Measurements from ENCODE around the gene CSTA.

The CSTA gene

DNA sequence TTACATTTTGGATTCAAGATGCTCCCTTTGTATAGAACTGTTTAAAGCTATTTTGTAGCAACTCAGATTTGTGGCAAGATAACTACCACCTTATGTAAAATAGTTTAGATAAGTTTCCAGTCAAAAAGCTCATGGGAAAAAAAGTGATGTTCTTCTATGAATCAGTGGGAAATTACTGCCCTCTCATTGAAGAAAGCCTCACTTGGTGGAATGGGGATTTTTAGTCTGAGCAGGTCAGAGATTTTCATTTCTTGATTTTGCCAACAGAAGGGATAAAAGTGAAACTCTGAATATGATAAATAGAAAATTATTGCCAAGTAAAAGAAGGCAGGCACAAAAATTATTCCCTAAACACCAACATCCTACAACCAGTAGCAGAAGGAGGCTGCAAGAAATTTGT lies 25.8 kb upstream of the CSTA start:
- TF ChIP-seq CEBPB (IDR thresholded peaks at IDR 0.05) (no peak), EP300 (IDR thresholded peaks at IDR 0.05; ENCODE audit: borderline replicate concordance) (no peak), FOXM1 (IDR thresholded peaks at IDR 0.05; ENCODE audit: borderline replicate concordance, low read depth) (no peak), ZBTB7A (IDR thresholded peaks at IDR 0.05; ENCODE audit: low read depth) (no peak), TAF1 (IDR thresholded peaks at IDR 0.05; ENCODE audit: low read depth) (no peak), RAD21 (IDR thresholded peaks at IDR 0.05; ENCODE audit: low read depth) (no peak), TCF12 (IDR thresholded peaks at IDR 0.05; ENCODE audit: low read depth) (no peak), YY1 (IDR thresholded peaks at IDR 0.05; ENCODE audit: low read depth) (no peak), EGR1 (IDR thresholded peaks at IDR 0.05) (no peak), TEAD4 (IDR thresholded peaks at IDR 0.05) (no peak), NFIC (IDR thresholded peaks at IDR 0.05) (no peak), CREB1 (IDR thresholded peaks at IDR 0.05; ENCODE audit: low read depth) (no peak)
- TF ChIP-seq, protein P1, sequence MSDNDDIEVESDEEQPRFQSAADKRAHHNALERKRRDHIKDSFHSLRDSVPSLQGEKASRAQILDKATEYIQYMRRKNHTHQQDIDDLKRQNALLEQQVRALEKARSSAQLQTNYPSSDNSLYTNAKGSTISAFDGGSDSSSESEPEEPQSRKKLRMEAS (IDR thresholded peaks at IDR 0.05) = no peak
- TF ChIP-seq, protein P2, sequence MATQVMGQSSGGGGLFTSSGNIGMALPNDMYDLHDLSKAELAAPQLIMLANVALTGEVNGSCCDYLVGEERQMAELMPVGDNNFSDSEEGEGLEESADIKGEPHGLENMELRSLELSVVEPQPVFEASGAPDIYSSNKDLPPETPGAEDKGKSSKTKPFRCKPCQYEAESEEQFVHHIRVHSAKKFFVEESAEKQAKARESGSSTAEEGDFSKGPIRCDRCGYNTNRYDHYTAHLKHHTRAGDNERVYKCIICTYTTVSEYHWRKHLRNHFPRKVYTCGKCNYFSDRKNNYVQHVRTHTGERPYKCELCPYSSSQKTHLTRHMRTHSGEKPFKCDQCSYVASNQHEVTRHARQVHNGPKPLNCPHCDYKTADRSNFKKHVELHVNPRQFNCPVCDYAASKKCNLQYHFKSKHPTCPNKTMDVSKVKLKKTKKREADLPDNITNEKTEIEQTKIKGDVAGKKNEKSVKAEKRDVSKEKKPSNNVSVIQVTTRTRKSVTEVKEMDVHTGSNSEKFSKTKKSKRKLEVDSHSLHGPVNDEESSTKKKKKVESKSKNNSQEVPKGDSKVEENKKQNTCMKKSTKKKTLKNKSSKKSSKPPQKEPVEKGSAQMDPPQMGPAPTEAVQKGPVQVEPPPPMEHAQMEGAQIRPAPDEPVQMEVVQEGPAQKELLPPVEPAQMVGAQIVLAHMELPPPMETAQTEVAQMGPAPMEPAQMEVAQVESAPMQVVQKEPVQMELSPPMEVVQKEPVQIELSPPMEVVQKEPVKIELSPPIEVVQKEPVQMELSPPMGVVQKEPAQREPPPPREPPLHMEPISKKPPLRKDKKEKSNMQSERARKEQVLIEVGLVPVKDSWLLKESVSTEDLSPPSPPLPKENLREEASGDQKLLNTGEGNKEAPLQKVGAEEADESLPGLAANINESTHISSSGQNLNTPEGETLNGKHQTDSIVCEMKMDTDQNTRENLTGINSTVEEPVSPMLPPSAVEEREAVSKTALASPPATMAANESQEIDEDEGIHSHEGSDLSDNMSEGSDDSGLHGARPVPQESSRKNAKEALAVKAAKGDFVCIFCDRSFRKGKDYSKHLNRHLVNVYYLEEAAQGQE (IDR thresholded peaks at IDR 0.05; ENCODE audit: low read depth) = no peak
- TF ChIP-seq, protein P3, sequence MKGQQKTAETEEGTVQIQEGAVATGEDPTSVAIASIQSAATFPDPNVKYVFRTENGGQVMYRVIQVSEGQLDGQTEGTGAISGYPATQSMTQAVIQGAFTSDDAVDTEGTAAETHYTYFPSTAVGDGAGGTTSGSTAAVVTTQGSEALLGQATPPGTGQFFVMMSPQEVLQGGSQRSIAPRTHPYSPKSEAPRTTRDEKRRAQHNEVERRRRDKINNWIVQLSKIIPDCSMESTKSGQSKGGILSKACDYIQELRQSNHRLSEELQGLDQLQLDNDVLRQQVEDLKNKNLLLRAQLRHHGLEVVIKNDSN (IDR thresholded peaks at IDR 0.05) = no peak

DNA sequence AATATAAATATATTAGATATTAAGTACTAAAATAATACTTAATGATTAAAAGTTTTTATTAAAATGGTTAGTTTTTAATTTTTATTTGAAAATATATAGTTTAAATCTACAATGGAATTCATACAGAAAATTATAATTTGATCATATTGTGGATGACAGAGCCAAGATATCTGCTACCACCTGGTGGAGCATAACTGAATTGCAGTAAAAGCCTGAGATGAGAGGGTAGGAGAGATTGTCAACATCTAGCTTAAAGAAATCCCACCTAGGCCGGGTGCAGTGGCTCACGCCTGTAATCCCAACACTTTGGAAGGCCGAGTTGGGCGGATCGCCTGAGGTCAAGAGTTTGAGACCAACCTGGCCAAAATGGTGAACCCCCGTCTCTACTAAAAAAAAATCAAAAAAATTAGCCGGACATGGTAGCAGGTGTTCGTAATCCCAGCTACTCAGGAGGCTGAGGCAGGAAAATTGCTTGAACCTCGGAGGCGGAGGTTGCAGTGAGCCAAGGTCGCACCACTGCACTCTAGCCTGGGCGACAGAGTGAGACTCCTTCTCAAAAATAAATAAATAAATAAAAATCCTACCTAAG lies 25.1 kb upstream of the CSTA start:
- TF ChIP-seq YY1 (IDR thresholded peaks at IDR 0.05; ENCODE audit: low read depth) (no peak), RAD21 (IDR thresholded peaks at IDR 0.05; ENCODE audit: low read depth) (peak; percentile 68), EP300 (IDR thresholded peaks at IDR 0.05; ENCODE audit: borderline replicate concordance) (no peak)
- TF ChIP-seq, protein P2 (IDR thresholded peaks at IDR 0.05; ENCODE audit: low read depth) = no peak
- TF ChIP-seq, protein P3 (IDR thresholded peaks at IDR 0.05) = no peak

DNA sequence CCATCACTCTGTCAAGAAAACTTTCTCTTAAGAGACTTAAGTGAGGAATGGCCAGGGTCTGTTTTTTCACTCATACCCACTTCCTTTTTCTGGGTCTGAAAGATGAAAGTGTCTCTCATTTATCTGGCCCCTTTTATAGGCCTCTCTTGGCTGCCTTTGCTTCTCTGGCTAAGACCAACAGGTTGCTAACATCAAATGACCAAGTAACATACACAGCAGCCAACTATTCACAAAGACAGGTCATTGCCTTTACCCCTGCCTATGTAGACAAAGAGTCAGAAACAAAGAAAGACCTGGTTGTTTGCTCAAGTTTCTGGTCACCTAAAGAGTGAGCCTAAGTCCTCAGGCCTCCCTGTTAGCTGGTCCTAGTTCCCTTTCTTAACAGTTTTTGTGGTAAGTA lies 24.0 kb upstream of the CSTA start:
- TF ChIP-seq CREB1 (IDR thresholded peaks at IDR 0.05; ENCODE audit: low read depth) (no peak), NFIC (IDR thresholded peaks at IDR 0.05) (no peak), EGR1 (IDR thresholded peaks at IDR 0.05) (no peak)
- TF ChIP-seq, protein P1 (IDR thresholded peaks at IDR 0.05) = no peak
- TF ChIP-seq, protein P3 (IDR thresholded peaks at IDR 0.05) = no peak

DNA sequence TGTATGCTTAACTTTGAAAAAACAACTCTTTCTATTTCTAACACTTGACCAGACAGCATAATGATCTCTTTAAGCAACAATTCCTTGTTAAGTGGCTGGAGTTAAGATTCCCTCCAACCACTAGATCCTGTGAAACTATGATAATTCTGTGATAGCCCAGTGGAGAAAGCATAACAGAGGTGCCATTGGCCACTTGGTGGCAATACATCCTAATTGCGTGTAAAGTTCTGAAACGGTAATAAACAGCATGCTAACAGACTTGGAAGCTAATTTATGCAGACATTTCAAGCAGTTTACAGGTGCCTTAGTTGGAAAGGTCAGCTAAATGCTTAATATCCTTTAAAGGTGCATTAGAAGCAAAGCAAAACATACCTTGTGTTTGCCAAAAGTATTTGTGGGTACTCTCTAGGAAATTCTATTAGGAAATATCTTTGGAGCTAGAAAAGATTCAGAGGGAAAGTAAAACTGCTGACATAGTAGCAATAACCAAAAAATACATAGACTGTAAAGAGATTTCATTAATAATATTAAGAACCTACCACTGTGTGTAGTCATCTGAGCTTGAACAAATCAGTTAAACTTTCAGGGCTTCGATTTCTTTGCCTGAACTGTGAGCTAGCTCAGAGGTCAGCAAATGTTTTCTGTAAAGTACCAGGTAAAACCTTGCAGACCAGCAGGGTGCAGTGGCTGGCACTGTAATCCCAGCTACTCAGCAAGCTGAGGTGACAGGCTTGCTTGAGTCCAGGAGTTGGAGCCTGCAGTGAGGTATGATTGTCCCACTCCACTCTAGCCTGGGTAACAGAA lies 19.0 kb upstream of the CSTA start:
- no peak for TF ChIP-seq TCF12 (IDR thresholded peaks at IDR 0.05; ENCODE audit: low read depth)
- TF ChIP-seq, protein P2 (IDR thresholded peaks at IDR 0.05; ENCODE audit: low read depth) = no peak
- no peak for TF ChIP-seq CEBPB (IDR thresholded peaks at IDR 0.05)
- no peak for TF ChIP-seq CREB1 (IDR thresholded peaks at IDR 0.05; ENCODE audit: low read depth)
- TF ChIP-seq RAD21 (IDR thresholded peaks at IDR 0.05; ENCODE audit: low read depth) = peak; percentile 39
- TF ChIP-seq EP300 (IDR thresholded peaks at IDR 0.05; ENCODE audit: borderline replicate concordance) = no peak
- TF ChIP-seq NFIC (IDR thresholded peaks at IDR 0.05) = no peak

All from Ishikawa (cell line).